ENCODE data around the gene OPN4.

DNA sequence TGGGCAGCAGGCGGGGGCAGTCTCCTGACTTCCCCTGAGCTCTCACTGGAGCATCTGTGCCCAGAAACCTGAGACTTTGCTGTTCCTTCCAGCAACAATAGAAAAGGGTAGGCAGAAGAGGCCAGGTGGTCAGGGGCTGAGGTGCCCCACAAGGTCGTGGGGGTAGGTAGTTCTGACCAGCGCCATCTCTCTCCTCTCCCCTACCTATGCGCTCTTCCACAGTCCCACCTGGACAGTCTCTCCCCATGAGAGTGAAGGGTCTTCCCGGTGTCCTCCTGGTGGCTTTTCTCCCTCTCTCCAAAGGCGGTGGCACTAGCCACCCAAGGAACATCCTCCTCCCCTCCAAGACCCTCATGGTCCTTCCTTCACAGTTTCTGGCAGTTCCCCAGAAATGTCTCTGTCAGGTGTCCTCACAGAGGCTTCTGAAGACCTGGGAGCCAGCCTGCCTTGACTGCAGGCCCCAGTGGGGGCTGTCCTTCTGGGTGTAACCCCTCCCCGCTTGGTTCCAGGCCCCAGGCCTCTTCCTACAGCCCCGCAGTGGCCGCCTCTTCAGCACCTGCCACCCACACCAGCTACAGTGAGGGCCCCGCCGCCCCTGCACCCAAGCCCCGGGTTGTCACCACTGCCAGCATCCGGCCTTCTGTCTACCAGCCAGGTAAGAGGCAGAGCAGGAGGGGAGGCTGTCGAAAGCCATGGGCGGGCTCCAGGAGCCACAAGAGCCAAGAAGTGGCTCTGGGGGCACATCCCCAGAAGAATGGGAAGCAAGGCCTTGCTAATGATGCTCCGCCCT is 55.2 kb downstream of the OPN4 start:
- TF ChIP-seq CTCF (conservative IDR thresholded peaks at IDR 0.05; ENCODE audit: low read depth, low read length) (no peak), EZH2 (IDR thresholded peaks at IDR 0.05; ENCODE audit: borderline replicate concordance, low read depth, low read length, poor library complexity, severe bottlenecking) (no peak)

Measured in A673 (cell line).